Adipose tissue (tissue), 3 donors: ENCODE data around the gene CNGB1. TPM values are rescaled to one million over a fixed set of nuclear protein-coding genes. Genes with fewer than 3 reads are reported as not detected.
"Not testable (repeated sequence)": the region's sequence is repeated elsewhere in the genome, so short reads cannot be mapped to it uniquely, and the experiment has no call there.

Experiments used
- H3K27ac ChIP-seq: one replicate; pipeline ENCODE4 v1.5.1; 2013; ENCODE audit warnings: low read depth, low read length
- WGBS, 3 donors: extraction: QIAGEN DNeasy Blood & Tissue Kit; methylation state at CpG; one replicate each; pipeline ENCODE4 v1.1.7; 2013; 5-methylcytosine and 5-hydroxymethylcytosine counted together
- polyA plus RNA-seq, 3 donors: library from polyadenylated mRNA; stranded (reverse); fragments of 200-250 nt; gene quantifications; one replicate each; pipeline ENCODE4 v1.2.3, GENCODE V29; 2013
- donor health status: healthy with polysubstance abuse.
- donor health status: Bipolar disorder and iron deficiency.
- donor health status: healthy.

The CNGB1 gene
- polyA plus RNA-seq, 3 donors, result under 0.01 to 0.28 TPM; not detected in 1

DNA sequence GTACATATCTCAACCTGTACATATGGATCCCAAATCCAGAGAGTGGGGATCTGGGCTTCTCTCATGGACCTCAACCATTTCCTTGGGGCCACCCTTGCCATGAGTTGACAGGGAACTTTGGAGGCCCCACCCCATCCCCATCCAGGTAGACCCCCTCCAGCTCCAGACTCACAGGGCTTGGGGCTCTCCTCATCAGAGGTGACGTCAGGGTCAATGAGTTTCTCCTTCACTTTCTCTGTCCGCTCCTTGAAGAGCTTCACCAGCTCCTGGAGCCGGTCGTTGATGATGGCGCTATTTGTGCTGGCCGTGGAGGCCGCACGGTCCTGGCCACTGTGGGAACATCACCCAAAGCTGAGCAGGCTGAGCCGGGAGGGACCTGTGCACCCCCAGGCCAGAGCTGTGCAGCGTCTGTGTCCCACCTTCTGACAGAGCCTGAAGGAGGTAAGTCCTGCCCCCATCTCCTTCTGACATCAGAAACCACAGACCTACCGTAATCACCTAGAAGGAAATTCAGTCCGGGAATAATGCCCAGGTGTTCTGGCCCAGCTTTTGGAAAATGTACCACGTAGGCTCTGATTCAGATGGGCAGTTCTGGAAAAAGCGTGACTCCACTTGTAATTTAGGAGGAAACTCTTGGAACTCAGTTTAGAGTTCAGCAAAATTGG lies 50.6 kb downstream of the CNGB1 start:
- H3K27ac ChIP-seq, result no peak overlapping the region
- WGBS, 3 donors, result 83 to 87% (median 85%) methylated on average over 14 of the region's 14 CpGs

DNA sequence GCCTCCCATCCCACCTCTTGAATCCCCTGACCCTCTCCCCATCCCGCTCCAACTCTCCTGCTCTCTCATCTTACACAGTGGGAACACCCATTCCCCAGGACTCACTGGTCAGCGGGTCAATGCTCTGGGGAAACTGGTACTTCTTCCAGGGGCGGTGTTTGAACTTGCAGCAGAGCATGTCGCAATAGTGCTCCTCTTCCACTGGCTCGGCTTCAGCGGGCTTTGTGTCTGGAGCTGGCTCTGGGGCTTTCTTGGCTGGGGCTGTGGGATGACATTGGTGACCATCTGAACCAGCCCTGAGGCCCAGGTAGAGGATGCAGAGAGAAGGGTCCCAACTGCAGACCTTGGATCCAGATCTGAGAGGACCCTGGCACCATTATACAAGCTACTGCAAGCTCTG lies 51.9 kb downstream of the CNGB1 start:
- 76 to 93% (median 77%) methylated on average over 6 of the region's 6 CpGs for WGBS, 3 donors
- H3K27ac ChIP-seq, result no peak overlapping the region

DNA sequence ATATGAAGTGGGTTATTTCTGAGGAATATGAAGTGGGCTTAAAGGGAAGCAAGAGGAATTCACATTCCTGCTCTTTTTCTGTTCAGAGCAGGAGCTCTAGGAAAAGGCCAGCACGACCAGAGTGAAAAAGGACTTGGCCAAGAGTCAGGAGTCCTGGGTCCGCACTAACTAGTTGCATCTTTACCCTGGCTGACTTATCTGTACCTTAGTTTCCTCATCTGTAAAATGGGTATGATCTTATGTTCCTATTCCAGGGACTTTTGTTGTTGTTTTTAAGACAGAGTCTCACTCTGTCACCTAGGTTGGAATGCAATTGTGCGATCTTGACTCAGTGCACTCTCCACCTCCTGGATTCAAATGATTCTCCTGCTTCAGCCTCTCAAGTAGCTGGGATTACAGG lies 52.5 kb downstream of the CNGB1 start:
- H3K27ac ChIP-seq, result no peak overlapping the region
- 86 to 88% (median 88%) methylated on average over 3 of the region's 3 CpGs for WGBS, 3 donors

DNA sequence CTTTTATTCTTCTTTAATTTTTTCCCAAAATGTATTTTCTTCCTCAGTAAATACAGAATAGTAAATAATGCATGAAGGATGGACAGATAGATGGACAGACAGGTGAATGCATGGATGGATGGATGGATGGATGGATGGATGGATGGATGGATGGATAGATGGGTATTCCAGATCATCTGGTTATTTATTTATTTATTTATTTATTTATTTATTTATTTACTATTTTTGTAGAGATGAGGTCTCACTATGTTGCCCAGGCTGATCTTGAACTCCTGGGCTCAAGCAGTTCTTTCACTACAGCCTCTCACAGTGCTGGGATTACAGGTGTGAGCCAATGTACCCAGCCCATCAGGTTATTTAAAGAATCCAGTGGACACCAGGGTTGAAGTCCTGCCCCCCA lies 53.0 kb downstream of the CNGB1 start:
- not testable (repeated sequence) for H3K27ac ChIP-seq

DNA sequence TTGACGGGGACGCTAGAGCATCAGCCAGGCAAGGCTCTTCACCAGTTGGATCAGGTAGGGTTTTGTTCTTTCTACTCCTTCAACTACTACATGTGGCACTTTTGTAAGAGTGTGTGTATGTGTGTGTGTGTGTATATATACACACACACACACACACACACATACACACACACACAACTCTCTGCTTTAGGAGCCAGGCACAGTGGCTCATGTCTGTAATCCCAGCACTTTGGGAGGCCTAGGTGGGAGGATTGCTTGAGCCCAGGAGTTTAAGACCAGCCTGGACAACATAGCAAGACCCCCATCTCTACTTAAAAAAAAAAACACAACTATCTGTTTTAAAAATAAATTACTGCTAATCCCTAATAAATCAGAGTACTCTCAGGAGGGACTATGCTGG lies 53.4 kb downstream of the CNGB1 start:
- not testable (repeated sequence) for H3K27ac ChIP-seq
- WGBS, 3 donors, result 91 to 96% (median 92%) methylated on average over 2 of the region's 2 CpGs

DNA sequence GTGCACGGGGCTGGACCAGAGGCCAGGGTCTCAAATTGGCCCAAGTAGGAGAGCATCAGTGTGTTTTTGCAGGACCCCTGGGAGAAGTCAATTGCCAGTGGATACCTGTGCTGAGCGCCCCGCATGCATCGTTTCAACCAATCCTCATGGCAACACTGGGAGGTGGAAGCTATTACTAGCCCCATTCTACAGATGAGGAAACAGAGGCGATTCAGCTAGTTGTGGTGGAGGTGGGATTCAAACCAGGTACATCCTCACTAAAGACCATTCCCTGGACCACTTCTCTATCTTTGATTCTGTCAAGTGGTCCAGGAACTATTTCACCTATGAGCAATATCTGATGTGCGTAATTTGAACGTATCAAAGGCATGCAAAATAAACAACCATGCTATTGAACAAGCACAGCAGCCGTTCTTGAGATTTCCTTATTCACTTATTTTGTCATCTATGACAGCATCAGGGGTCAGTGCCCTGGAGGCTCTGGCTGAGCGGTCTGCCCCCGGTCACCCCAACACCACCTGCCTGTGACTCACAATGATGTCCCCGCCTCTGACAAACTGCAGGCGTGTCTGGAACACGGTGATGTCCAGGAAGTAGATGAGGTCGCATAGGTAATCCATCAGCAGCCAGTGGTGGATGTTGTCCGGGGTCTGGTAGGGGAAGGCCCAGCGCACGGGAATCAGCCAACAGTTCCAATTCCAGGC lies 54.0 kb downstream of the CNGB1 start:
- H3K27ac ChIP-seq, result no peak overlapping the region
- WGBS, 3 donors, result 77 to 84% (median 77%) methylated on average over 17 of the region's 17 CpGs

DNA sequence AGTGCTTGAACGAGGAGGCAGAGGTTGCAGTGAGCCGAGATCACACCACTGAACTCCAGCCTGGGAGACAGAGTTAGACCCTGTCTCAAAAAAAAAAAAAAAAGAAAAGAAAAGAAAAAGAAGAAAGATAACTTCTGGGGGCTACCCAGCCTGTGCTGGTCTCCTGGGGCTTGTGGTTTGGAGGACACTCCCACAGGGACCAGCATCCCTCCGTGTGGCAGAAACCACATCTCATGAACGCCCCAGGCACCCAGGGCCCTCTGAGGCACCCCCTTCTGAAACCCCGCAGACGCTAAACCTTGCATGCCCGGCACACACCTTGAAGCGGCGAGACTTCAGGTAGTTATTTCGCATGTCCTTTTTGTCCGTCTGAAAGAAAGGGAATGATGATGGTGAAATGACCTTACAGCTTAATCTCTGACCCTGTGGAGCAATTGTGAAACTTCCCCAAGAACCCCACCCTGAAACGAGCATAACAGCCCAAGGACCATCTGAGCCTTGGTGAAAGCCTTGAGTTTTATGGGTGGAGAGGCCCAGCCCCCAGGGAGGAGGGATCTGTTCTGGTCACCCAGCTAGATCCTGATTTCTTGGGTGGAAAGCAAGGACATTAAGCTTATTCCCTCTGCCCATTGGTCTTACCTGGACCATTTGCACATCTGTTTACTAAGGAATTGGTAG lies 55.0 kb downstream of the CNGB1 start:
- 69 to 87% (median 70%) methylated on average over 12 of the region's 12 CpGs for WGBS, 3 donors
- H3K27ac ChIP-seq, result no peak overlapping the region

DNA sequence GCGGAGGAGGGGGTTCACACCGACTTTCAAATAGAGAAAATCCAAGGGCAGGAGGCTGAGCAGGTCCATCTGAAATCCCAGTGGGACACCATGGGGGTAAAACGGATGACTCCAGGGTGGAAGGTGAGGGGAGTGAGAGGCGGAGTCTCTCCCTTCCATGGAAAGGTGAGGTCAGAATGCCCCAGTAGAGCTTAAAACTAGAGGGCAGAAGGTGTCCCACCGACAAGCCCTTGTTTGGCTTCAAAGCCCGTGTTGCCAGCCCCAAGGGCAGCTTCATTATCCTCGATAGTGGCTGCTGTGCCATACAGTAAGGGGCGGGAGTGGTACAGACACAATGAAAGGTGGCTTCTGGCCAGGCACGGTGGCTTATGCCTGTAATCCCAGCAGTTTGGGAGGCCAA lies 55.7 kb downstream of the CNGB1 start:
- WGBS, 3 donors, result 66 to 76% (median 72%) methylated on average over 9 of the region's 9 CpGs
- no peak overlapping the region for H3K27ac ChIP-seq

DNA sequence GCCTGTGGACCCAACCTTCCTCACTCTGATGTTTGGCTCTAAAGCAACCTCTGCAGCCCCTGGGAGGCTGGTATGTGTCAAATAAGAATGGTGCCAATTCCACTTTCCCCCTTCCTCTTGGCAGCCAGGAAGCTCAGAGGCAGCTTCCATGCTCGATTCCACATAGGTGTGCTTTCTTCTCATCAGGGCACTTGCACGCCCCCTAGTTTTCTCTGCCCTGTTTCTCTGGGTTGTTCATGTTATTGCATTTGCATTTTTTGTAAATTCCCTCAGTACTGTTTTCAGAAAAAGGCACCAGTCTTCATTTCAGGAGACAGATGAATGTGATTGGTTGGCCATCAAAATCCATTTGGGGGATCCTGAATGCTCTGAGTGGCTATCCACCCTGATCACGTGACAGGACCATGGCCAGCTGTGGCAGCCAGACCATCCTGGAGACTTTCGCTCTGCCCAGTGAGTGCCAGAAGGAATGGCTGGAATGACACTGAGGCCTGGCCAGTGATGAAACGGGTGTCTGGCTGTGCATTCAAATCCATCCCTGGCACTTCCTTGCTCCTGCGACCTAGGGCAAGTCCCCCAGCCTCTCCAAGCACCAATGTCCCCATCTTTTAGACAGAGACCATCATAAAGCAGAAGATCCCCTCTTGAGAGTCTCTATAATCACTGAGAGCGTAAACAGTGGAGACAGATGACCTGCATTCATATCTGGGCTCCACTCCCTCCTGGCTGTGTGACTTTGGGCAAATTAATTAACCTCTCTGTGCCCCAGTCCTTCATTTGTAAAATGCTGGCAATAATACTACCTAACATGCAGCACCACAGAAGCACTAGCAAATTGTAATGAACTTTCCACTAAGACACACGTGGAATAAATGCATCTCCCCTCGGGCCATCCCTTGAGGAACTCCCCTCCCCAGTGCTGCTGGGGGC lies 56.4 kb downstream of the CNGB1 start:
- H3K27ac ChIP-seq, result no peak overlapping the region
- WGBS, 3 donors, result 77 to 79% (median 79%) methylated on average over 9 of the region's 9 CpGs

DNA sequence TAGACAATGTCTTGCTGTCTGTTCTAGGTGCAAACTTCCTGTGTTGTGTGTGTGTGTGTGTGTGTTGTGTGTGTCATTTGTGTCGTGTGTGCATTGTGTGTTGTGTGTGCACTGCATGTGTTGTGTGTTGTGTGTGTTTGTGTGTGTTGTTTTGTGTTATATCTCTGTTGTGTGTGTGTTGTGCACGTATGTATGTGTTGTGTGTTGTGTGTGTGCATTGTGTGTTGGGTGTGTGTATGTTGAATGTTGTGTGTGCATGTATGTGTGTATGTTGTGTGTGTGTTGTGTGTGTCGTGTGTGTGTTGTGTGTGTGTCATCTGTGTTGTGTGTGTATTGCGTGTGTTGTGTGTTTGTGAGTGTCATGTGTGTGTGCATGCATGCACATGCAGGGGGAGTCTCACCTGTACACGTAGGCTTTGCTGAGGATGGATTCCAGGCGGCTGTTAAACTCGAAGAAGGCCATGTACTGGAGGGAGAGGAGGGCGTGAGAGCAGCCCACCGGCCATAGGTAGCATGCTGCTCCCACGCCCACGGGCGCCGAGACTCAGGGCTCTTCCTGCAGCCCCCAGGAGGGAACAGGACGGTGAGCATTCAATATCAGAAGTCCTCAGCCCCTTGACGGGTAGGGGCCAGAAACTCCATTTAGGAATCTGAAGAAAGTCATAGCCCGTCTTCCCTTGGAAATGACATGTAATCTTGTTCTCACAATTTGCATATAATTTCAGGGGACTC lies 58.2 kb downstream of the CNGB1 start:
- no peak overlapping the region for H3K27ac ChIP-seq
- WGBS, 3 donors, result 75 to 83% (median 82%) methylated on average over 16 of the region's 16 CpGs

DNA sequence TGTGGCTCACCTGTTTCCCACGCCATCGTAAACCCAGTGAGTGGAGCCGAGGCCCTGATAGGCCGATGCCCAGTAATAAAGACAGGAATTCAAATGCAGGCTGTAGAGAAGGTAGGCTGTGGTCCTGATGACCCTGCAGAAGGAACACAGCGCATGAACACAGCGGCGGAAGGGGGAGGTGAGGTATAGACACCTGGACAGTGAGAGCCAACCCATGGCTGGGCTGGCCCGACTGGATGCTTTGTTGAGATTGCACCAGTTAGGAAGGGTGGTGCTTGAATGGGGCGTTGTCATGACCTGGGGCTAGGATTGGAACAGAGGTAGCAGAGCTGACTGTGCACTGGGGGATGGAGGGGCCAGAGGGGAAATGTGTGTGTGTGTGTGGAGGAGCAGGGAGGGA lies 59.2 kb downstream of the CNGB1 start:
- 86 to 90% (median 88%) methylated on average over 9 of the region's 9 CpGs for WGBS, 3 donors
- H3K27ac ChIP-seq, result no peak overlapping the region

DNA sequence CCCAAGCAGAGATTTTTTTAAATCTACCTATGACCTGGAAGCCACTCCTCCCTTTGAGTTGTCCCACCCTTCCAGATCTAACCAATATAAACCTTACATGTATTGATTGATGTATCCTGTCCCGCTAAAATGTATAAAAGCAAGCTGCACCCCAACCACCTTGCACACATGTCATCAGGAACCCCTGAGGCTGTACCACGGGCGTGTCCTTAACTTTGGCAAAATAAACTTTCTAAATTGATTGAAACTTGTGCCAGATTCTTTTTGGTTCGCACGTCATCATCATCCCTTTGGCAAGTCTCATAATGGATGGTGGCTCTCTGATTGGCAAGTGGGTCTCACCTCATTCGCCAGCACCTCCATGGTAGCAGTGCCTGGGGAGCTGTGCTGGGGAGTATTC lies 60.2 kb downstream of the CNGB1 start:
- no peak overlapping the region for H3K27ac ChIP-seq
- 92 to 93% (median 92%) methylated on average over 6 of the region's 6 CpGs for WGBS, 3 donors

DNA sequence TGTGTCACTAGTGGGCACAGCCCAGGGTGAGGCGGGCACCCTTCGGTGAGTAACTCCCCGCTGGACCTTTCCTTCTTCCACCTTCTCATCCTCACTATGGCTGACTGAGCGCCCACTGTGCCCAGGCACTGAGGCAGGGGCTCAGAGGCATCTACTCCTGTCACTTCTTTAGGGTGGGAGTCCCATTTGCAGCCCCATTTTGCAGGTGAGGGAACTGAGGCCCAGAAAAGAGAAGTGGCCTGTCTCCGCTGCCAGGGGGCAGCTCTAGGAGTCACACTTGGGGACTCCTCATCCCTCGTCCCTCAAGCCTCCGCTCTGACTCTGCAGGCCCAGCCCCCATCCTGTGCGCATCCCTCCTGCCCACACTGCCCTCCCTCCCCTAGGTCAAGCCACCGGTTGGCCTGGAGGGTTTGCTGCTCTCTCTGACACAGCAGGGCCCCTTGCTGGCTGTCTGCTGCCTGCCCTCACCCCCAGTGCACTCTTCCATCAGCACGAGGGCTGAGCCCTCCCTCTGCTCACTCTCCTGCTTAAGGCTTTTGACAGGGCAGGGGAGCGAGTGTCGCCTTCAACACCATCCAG lies 62.4 kb downstream of the CNGB1 start:
- 79 to 85% (median 83%) methylated on average over 12 of the region's 12 CpGs for WGBS, 3 donors
- no peak overlapping the region for H3K27ac ChIP-seq

DNA sequence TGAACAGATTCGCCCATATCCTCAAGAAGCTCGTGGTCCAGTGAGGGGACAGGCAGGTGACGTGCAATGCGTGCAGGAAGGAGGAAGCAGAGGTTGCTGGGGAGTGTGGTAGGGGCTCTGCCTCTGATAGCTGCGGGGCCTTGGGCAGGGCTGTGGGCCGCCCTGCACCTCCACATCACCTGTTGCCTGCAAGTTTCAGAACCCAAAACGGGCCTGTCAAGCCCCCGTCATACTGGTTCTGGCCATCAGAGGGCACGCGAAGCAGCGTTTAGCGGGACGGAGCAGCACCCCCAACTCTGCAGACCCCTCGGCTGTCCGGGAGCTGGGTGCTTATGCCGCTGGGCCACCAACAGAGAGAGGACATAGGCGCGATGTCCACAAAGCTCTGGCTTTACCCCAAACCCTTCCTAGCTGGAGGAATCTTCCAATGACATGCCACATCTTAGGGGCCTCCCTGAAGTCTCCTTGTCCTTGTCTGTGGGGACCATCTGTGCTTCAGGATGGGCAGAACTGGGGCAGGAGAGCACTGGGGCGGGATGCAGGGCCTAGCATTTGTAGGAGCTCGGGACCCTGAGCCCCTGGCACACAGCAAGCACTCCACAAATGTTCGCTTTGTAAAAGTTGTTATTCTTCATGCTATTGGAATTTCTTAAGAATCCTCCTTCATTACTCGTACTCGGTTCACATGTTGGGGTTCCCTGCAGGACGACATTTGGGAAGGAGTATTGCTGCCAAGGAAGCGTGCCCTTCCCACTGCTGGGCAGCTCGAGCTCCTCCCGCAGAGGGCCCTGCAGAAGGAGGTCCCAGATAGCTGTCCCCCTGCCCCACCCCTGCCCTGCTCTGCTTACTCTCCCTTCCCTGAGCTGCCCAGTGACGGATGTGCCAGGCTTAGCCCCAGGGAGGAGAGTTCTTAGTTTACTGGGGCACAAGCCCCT lies 64.3 kb downstream of the CNGB1 start:
- H3K27ac ChIP-seq, result no peak overlapping the region
- WGBS, 3 donors, result 33 to 42% (median 37%) methylated on average over 28 of the region's 28 CpGs

DNA sequence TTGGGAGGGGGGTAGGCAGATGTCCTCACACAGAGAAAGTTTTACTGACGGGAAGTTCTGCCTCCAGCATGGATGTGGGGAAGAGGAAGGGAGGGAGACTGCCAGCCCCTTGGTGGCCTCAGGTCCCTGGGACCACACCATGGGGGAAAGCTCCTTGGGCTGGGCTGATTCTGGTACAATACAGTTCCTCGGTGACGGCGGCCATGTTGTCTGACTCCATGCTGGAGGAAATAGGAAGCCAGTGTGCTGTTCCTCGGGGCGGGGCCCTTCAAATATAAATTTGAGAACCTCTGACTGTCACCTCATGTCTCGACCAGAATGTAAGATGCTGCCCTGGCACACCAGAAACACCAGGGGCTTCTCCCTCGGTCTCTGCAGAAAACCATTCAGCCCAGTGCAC lies 66.8 kb downstream of the CNGB1 start:
- no peak overlapping the region for H3K27ac ChIP-seq
- 36 to 69% (median 66%) methylated on average over 8 of the region's 8 CpGs for WGBS, 3 donors

DNA sequence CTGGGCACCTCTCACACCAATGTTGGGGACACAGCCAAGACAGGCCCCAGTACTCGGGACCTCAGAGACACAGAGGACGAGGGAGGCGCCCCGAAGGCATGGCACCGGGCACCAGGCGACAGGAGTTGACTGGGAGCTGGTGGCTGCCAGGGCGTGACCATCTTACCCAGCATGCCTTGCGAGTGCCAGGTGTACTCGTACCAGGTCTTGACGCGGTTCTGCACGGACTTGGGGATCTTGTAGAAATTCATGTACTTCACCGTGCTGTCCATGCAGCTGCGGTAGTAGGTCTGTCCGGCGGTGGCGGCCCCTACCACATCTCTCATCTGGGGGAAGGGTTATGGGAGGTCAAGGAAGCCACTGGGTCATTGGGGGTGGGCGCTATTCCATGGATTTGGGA lies 67.3 kb downstream of the CNGB1 start:
- 77 to 85% (median 82%) methylated on average over 18 of the region's 18 CpGs for WGBS, 3 donors
- H3K27ac ChIP-seq, result no peak overlapping the region
